IgD-negative memory B cell (primary cell): Measurements from ENCODE around the gene CHEK1. TPM values are rescaled to one million over a fixed set of nuclear protein-coding genes. Genes with fewer than 3 reads are reported as not detected.
"Not testable (repeated sequence)": the region's sequence is repeated elsewhere in the genome, so short reads cannot be mapped to it uniquely, and the experiment has no call there.

ENCODE experiments used
- H3K27ac Mint-ChIP-seq, 3 donors: one replicate each; pipeline ENCODE4 v1.8.0; 2020 to 2022; ENCODE audit warnings: mild to moderate bottlenecking in 3 of 3, mixed read lengths in 3 of 3, moderate library complexity in 1 of 3
- H3K27me3 Mint-ChIP-seq: one replicate; pipeline ENCODE4 v1.8.0; 2021; ENCODE audit warnings: mixed read lengths
- H3K36me3 Mint-ChIP-seq: one replicate; pipeline ENCODE4 v1.8.0; 2020; ENCODE audit warnings: mild to moderate bottlenecking, mixed read lengths
- H3K4me1 Mint-ChIP-seq, 3 donors: one replicate each; pipeline ENCODE4 v1.8.0; 2020 to 2022; ENCODE audit warnings: mixed read lengths in 3 of 3, mild to moderate bottlenecking in 1 of 3
- H3K4me3 Mint-ChIP-seq, 4 donors: one replicate each; pipeline ENCODE4 v1.8.0; 2020 to 2022; ENCODE audit warnings: mild to moderate bottlenecking in 4 of 4, mixed read lengths in 4 of 4, moderate library complexity in 3 of 4
- H3K9me3 Mint-ChIP-seq, 3 donors: one replicate each; pipeline ENCODE4 v1.8.0; 2020 to 2021; ENCODE audit warnings: mixed read lengths in 3 of 3, mild to moderate bottlenecking in 1 of 3
- polyA plus RNA-seq: library from polyadenylated mRNA; unstranded; fragments of 300-500 nt; fragmentation: Illumina TruSeq; gene quantifications from one replicate; pipeline ENCODE4 v1.2.3, GENCODE V29; 2021

The CHEK1 gene
- polyA plus RNA-seq, 1 donor from 2014 or later = 2.8 TPM

DNA sequence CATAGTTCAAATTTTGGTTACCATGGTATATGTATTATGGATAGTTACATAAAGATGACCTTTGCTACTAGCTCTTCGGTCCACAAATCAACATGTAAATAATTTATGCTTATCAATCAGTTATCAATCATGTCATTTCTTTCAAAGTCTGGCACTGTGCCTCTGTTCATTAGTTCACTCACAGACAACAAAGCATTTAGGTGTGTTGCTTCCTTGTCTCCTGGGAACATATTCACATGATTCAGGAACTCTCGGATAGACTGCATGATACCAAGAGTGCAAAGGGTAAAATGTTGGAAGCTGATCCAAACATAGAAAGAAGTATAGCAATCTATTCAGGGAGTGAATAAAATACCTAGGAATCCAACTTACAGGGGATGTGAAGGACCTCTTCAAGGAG lies 70.0 kb downstream of the CHEK1 start:
- Mint-ChIP-seq H3K36me3 (no peaks in the 10 kb centered on the region), H3K9me3 (peaks cover 0 to 4% (median 0%) of the 10 kb centered on the region in 3 donors), H3K27ac (no peak overlapping the region), H3K4me1 (no peaks in the 10 kb centered on the region), H3K27me3 (peaks cover 2% of the 10 kb centered on the region), H3K4me3 (no peak overlapping the region)

DNA sequence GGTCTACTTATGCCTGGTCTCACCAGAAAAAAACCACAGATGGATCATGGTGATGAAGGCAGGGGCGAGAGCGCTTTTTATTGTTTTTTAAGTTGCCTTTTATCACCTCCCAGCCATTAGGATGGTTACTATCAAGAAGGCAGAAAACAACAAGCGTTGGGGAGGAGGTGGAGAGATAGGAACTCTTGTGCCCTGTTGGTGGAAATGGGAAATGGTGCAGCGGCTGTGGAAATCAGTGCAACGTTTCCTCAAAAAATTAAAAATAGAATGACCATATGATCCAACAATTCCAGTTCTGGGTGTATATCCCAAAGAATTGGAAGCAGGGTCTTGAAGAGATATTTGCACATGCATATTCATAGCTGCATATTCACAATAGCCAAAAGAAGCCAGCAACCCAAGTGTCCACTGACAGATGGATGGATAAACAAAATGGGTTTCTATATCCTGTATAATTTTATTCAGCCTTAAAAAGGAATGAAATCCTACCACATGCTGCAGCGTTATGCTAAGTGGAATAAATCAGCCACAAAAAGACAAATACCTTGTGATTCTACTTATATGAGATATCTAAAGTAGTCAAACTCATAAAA lies 76.2 kb downstream of the CHEK1 start:
- Mint-ChIP-seq H3K9me3 (peaks cover 0 to under 1% (median 0%) of the 10 kb centered on the region in 3 donors), H3K36me3 (no peaks in the 10 kb centered on the region), H3K4me1 (no peaks in the 10 kb centered on the region), H3K27me3 (peaks cover 10% of the 10 kb centered on the region), H3K4me3 (no peak overlapping the region), H3K27ac (no peak overlapping the region)

GRCh38 chr11:125701858-125702621 lies 77.1 kb downstream of the CHEK1 start:
- Mint-ChIP-seq H3K9me3 (peaks cover 0 to 4% (median 0%) of the 10 kb centered on the region in 3 donors), H3K4me3 (no peak overlapping the region), H3K36me3 (no peaks in the 10 kb centered on the region), H3K27ac (no peak overlapping the region), H3K27me3 (peaks cover 10% of the 10 kb centered on the region), H3K4me1 (no peaks in the 10 kb centered on the region)

DNA sequence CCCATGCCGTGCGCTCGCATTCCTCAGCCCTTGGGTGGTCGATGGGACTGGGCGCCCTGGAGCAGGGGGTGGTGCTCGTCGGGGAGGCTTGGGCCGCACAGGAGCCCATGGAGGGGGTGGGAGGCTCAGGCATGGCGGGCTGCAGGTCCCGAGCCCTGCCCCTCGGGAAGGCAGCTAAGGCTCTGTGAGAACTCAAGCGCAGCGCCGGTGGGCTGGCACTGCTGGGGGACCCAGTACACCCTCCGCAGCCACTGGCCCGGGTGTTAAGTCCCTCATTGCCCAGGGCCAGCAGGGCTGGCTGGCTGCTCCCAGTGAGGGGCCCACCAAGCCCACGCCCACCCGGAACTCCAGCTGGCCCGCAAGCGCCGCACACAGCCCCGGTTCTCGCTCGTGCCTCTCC lies 79.7 kb downstream of the CHEK1 start:
- not testable (repeated sequence) for H3K4me3 Mint-ChIP-seq, H3K36me3 Mint-ChIP-seq, H3K27ac Mint-ChIP-seq, H3K4me1 Mint-ChIP-seq, H3K9me3 Mint-ChIP-seq
- peaks cover 12% of the 10 kb centered on the region for H3K27me3 Mint-ChIP-seq

DNA sequence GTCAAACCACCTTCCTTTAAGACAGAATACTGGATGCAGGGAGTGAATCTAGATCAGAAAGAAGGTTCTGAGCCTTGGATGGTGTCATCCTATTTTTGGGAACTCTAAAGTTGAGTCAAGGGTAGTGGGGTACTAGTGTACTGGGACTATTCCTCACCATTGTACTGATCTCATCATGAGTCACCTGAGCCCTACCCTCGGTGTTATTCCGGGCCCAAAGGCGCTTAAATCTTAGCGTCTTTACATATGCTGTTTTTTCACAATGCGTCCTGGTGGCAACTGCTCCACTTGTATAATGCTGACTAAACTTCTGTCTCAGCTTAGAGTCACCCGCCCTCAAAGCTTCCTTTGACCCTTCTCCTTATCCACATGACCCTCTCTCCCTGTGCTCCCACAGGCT lies 95.8 kb downstream of the CHEK1 start:
- peaks cover 8% of the 10 kb centered on the region for H3K27me3 Mint-ChIP-seq
- H3K27ac Mint-ChIP-seq = no peak overlapping the region
- H3K4me3 Mint-ChIP-seq = no peak overlapping the region
- peaks cover 0 to 4% (median 0%) of the 10 kb centered on the region in 3 donors for H3K9me3 Mint-ChIP-seq
- H3K36me3 Mint-ChIP-seq = peaks cover 2% of the 10 kb centered on the region
- H3K4me1 Mint-ChIP-seq = no peaks in the 10 kb centered on the region

DNA sequence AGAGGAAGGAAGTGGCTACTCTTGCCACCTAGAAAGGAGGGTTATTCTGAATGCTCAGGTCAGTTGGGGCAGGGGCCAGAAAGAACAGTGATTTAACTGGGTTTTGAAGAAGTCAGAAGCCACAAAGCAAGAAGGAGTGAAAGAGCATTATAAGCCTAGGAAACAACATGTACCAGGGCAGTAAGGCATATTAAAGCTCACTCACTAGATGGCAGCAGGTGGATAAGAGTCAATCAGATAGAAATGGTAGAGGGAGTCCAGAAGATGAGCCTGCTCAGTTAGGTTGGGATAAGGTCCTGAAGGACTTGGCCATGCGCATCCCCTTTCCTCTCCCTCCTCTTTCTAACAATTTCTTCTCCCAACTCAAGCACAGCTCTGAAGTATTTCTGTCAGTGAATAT lies 99.2 kb downstream of the CHEK1 start:
- Mint-ChIP-seq H3K27ac (no peak overlapping the region), H3K36me3 (peaks cover 4% of the 10 kb centered on the region), H3K27me3 (peaks cover 8% of the 10 kb centered on the region), H3K4me1 (no peaks in the 10 kb centered on the region), H3K9me3 (peaks cover 0 to 4% (median 0%) of the 10 kb centered on the region in 3 donors), H3K4me3 (no peak overlapping the region)

Other genes starting within 250 kb of the CHEK1 start
- gene FEZ1, start 128.9 kb upstream of the CHEK1 start, polyA plus RNA-seq = 1.2 TPM
- 41.8 TPM for gene EI24, start 55.7 kb upstream of the CHEK1 start, polyA plus RNA-seq
- gene STT3A, start 32.3 kb upstream of the CHEK1 start, polyA plus RNA-seq = 57.7 TPM
- not detected for gene ACRV1, start 55.7 kb downstream of the CHEK1 start, polyA plus RNA-seq
- not detected for gene PATE1, start 121.1 kb downstream of the CHEK1 start, polyA plus RNA-seq
- not detected for gene PATE2, start 153.7 kb downstream of the CHEK1 start, polyA plus RNA-seq
- gene PATE3, start 163.0 kb downstream of the CHEK1 start, polyA plus RNA-seq = not detected
- not detected for gene PATE4, start 208.2 kb downstream of the CHEK1 start, polyA plus RNA-seq